Measurements from ENCODE around the gene AADAT. TPM values are rescaled to one million over a fixed set of nuclear protein-coding genes. Genes with fewer than 3 reads are reported as not detected.
A peak's percentile ranks its signal among the peaks of the same experiment; 100 is the strongest.

Gene AADAT
- total RNA-seq, 2 donors from 2014 or later: 4.0 to 5.3 TPM

- Histone ChIP-seq H3K4me1 (no peaks in the 10 kb centered on the region), H3K9me3 (no peaks in the 10 kb centered on the region), H3K4me3 (no peak overlapping the region), H3K27ac (no peak overlapping the region), H3K9ac (ENCODE audit: low read depth in 2 of 2, low read length in 2 of 2) (no peak overlapping the region), H3K27me3 (no peaks in the 10 kb centered on the region), H3K36me3 (no peaks in the 10 kb centered on the region)
- no peak for DNase-seq
- no peak for TF ChIP-seq CTCF (IDR thresholded peaks at IDR 0.05)
- intact Hi-C loops (cut with DNase I): no loop called here
These were observed 54.5 kb downstream of the AADAT start for GRCh38 chr4:170035231-170035630.

DNA sequence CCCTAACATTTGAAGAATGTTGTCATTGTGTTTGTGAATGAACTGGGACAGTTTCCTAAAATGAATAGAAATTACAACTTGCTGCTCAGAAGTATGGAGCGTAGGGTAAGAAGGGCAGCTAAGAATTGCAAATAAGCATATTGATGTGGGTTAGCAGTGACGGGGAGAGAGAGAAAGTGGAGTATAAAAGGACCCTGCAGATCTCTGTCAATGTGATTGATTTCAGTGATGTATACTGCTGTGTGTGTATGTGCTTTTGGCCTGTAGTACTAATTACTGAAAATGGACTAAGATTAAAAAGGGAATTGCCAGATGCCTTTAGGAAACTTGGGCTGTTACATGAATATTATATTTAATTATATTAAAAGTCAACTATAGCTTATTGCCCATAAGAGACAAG, 55.8 kb downstream of the AADAT start:
- Histone ChIP-seq H3K27ac (no peak overlapping the region), H3K9ac (ENCODE audit: low read depth in 2 of 2, low read length in 2 of 2) (no peak overlapping the region), H3K4me1 (no peaks in the 10 kb centered on the region), H3K9me3 (no peaks in the 10 kb centered on the region), H3K36me3 (no peaks in the 10 kb centered on the region), H3K27me3 (no peaks in the 10 kb centered on the region), H3K4me3 (no peak overlapping the region)
- no peak for DNase-seq
- intact Hi-C loops (cut with DNase I): no loop called here
- TF ChIP-seq CTCF (IDR thresholded peaks at IDR 0.05): no peak

DNA sequence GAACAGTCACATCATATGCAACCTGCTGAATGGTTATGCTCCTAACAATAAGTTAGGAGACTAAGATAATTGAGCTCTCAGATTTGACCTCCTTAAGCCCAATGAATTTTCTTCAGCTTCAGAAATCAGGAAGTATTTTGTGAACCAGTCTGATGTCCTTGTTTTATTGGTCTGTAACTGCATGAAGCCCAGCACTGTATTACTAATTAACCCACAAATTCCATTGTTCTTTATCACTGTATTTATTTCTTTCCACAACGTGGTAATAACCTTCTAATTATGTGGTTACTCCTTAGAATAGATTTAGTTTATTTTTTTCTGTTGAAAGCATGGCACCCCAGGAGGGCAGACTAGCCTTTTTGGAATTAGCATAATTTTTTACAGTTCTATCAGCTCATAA, 59.6 kb downstream of the AADAT start:
- no peak for TF ChIP-seq CTCF (IDR thresholded peaks at IDR 0.05)

DNA sequence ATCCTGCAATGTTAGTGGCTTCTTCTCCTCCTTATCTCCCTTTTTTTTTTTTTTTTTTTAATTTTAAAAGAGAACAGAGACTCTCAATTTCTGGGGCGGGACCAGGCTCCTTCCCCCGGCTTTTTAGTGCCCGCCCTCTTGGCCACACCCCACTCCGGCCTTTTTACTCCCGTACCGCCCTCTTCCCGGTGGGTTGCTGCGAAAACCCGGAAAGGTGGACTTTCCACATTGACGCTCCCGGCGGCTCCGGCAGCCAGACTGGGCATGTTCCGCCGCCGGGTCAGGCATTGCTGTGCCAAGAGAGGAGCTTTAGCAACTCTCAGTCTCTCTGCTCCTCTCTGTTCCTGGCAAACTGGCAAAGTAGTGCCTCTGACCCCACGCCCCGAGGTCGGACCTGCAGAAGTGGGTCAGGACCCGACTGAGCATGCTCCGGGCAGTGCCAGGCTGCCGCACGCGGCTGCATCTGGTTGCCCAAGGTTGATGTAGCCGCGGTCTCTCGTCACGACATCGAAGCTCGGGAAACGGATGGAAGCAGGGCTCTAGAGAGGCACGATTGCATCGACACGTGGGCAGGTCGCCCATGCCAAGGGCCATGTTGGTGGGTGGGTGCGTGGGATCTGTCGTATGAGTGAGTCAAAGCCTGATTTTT, 62.5 kb downstream of the AADAT start:
- Histone ChIP-seq H3K27me3 (no peaks in the 10 kb centered on the region), H3K4me1 (no peaks in the 10 kb centered on the region), H3K4me3 (peak overlapping the region; percentile 71), H3K9ac (ENCODE audit: low read depth in 2 of 2, low read length in 2 of 2) (no peak overlapping the region), H3K27ac (peak overlapping the region; percentile 84), H3K36me3 (no peaks in the 10 kb centered on the region), H3K9me3 (no peaks in the 10 kb centered on the region)
- no peak for TF ChIP-seq CTCF (IDR thresholded peaks at IDR 0.05)
- intact Hi-C loops (cut with DNase I): loop anchor here (10.0 kb wide), 1 partner anchor 413 kb away; the partner anchor contains the start of gene NEK1
- peak; percentile 97 for DNase-seq

More for the DNA sequence above, 59.6 kb downstream of the AADAT start:
- Histone ChIP-seq H3K4me1 (no peaks in the 10 kb centered on the region), H3K27ac (no peak overlapping the region), H3K9me3 (no peaks in the 10 kb centered on the region), H3K4me3 (no peak overlapping the region), H3K27me3 (no peaks in the 10 kb centered on the region), H3K36me3 (no peaks in the 10 kb centered on the region), H3K9ac (ENCODE audit: low read depth in 2 of 2, low read length in 2 of 2) (no peak overlapping the region)
- intact Hi-C loops (cut with DNase I): no loop called here
- DNase-seq: no peak

DNA sequence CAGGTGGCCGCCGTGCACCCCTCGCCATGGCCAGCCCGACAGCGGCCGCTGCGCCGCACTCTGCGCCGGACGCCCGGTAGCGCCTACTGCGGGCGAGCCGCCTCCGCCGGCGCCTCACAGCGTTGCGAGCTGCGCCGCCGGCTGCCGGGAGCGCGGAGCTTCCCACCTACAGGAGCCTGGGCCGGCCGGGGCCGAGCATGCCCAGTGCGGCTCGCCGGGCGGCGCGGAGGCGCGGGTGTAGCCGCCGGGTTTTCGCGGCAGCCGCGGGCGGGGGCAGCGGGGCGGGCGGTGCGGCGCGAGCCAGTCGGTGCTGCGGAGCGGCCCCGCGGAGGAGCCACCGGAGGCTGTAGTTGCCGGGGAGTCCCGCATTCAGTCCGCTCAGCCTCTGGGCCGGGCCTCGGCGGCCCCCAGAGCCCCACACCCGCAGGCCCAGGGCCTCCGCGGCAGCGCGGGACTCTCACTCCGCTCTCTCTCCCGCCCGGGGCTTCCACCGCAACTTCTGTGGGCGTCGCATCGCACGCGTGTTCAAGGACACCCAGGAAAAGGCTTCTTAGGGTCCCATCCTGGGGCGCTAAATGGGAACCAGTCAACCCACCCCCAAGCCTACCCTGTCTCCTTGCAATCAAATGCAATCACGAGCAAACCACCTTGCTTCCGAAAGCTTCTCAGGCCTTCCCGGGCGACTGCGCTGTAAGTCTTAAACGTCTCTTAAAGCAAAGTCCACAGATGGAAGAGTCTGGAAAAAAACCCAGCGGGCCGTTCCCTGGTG, 63.3 kb downstream of the AADAT start, which contains the start of gene MFAP3L:
Gene MFAP3L, minus strand, starts transcription at position 143 of the 769 bp plus-strand sequence. CDS start 20,518 bp downstream, outside the sequence.
- peak within 1 kb of the TSS; percentile 80 to 82 for H3K9ac ChIP-seq (ENCODE audit: low read depth in 2 of 2, low read length in 2 of 2)
- peak within 1 kb of the TSS; percentile 71 for H3K4me3 ChIP-seq
- no peaks in the 10 kb centered on the region for H3K9me3 ChIP-seq
- no peak for TF ChIP-seq CTCF (IDR thresholded peaks at IDR 0.05)
- no peaks in the 10 kb centered on the region for H3K27me3 ChIP-seq
- DNase-seq: peak; percentile 85
- intact Hi-C loops (cut with DNase I): loop anchor here (10.0 kb wide), 1 partner anchor 412 kb away; the partner anchor contains the start of gene NEK1
- H3K4me1 ChIP-seq: no peaks in the 10 kb centered on the region
- H3K36me3 ChIP-seq: no peaks in the 10 kb centered on the region
- H3K27ac ChIP-seq: peak within 1 kb of the TSS; percentile 84
